ENCODE measurements around the gene ECE1. TPM values are rescaled to one million over a fixed set of nuclear protein-coding genes. Genes with fewer than 3 reads are reported as not detected.

The ECE1 gene
- total RNA-seq, 4 donors from 2014 or later: 45.6 to 175 (median 59.1) TPM

- no peaks in the 10 kb centered on the region for H3K27me3 ChIP-seq
- intact Hi-C loops (cut with DNase I; ENCODE audit: low total_unique reads): no loop called here
- peaks cover 0 to 3% of the 10 kb centered on the region in 2 donors for H3K4me1 ChIP-seq
- H3K36me3 ChIP-seq: no peaks in the 10 kb centered on the region
- DNase-seq: no peak
- TF ChIP-seq, protein P1, sequence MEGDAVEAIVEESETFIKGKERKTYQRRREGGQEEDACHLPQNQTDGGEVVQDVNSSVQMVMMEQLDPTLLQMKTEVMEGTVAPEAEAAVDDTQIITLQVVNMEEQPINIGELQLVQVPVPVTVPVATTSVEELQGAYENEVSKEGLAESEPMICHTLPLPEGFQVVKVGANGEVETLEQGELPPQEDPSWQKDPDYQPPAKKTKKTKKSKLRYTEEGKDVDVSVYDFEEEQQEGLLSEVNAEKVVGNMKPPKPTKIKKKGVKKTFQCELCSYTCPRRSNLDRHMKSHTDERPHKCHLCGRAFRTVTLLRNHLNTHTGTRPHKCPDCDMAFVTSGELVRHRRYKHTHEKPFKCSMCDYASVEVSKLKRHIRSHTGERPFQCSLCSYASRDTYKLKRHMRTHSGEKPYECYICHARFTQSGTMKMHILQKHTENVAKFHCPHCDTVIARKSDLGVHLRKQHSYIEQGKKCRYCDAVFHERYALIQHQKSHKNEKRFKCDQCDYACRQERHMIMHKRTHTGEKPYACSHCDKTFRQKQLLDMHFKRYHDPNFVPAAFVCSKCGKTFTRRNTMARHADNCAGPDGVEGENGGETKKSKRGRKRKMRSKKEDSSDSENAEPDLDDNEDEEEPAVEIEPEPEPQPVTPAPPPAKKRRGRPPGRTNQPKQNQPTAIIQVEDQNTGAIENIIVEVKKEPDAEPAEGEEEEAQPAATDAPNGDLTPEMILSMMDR (IDR thresholded peaks at IDR 0.05): no peak
- no peak for TF ChIP-seq POLR2A (IDR thresholded peaks at IDR 0.05)
- H3K27ac ChIP-seq: no peak overlapping the region
- no peak overlapping the region for H3K4me3 ChIP-seq
- no peaks in the 10 kb centered on the region for H3K9me3 ChIP-seq
Measured at GRCh38 chr1:21299780-21300395, 9.6 kb upstream of the ECE1 start.

- H3K4me1 ChIP-seq: peaks cover 0 to 3% of the 10 kb centered on the region in 2 donors
- TF ChIP-seq, protein P1 (IDR thresholded peaks at IDR 0.05): no peak
Measured at GRCh38 chr1:21298981-21299391, 8.7 kb upstream of the ECE1 start.

GRCh38 chr1:21297975-21298374 lies 7.7 kb upstream of the ECE1 start:
- no peaks in the 10 kb centered on the region for H3K36me3 ChIP-seq
- H3K4me1 ChIP-seq: no peaks in the 10 kb centered on the region
- no peak overlapping the region for H3K4me3 ChIP-seq
- TF ChIP-seq POLR2A (IDR thresholded peaks at IDR 0.05): no peak
- TF ChIP-seq, protein P1 (IDR thresholded peaks at IDR 0.05): no peak
- no peaks in the 10 kb centered on the region for H3K27me3 ChIP-seq
- H3K9me3 ChIP-seq: no peaks in the 10 kb centered on the region
- DNase-seq: no peak
- intact Hi-C loops (cut with DNase I; ENCODE audit: low total_unique reads): no loop called here
- no peak overlapping the region for H3K27ac ChIP-seq

More at GRCh38 chr1:21298981-21299391, 8.7 kb upstream of the ECE1 start:
- intact Hi-C loops (cut with DNase I; ENCODE audit: low total_unique reads): no loop called here
- no peaks in the 10 kb centered on the region for H3K9me3 ChIP-seq
- no peak overlapping the region for H3K27ac ChIP-seq
- no peak overlapping the region for H3K4me3 ChIP-seq
- no peaks in the 10 kb centered on the region for H3K36me3 ChIP-seq
- H3K27me3 ChIP-seq: no peaks in the 10 kb centered on the region
- no peak for DNase-seq

DNA sequence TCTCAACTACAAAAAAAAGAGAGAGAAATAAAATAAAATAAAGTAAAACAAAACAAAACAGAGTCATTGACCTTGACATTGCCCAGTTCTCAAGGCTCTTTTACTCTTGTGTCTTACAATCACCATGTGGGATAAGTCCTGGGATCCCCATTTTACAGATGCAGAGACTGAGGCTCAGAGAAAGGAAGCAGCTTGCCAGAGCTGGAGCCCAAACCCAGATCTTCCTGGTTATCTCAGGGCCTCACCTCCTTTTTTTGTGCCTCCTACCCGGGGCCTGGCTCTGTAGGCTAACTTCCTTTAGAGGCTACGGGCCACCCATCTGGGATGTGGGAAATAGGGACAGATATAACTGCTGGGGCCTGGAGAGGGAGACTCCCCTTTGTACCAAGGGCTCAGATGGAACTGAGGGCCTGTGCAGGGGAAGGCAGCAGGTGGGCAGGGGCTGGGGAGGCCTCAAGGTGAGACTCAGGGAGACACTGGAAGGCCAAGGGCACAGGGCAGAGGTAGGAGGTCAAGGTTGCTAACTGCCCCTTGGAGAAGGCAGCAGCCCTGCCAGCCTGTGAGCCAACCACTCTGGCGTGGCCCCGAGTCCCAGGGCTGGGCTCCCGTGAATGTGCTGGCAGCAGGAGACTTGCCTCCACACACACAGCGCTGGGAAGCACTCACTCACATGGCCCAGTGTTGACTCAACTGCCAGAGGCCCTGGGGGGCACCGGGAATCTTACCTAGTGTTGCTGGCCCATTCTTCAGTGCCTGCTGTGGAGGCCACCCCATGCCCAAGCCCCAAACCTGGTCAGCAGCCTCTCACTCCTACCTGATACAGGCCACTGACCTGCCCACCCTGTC lies 6.5 kb upstream of the ECE1 start:
- TF ChIP-seq POLR2A (IDR thresholded peaks at IDR 0.05): no peak
- TF ChIP-seq, protein P1 (IDR thresholded peaks at IDR 0.05): no peak
- H3K27ac ChIP-seq: no peak overlapping the region
- H3K27me3 ChIP-seq: no peaks in the 10 kb centered on the region
- intact Hi-C loops (cut with DNase I; ENCODE audit: low total_unique reads): no loop called here
- no peak overlapping the region for H3K4me3 ChIP-seq
- H3K36me3 ChIP-seq: no peaks in the 10 kb centered on the region
- no peaks in the 10 kb centered on the region for H3K9me3 ChIP-seq
- no peaks in the 10 kb centered on the region for H3K4me1 ChIP-seq
- DNase-seq: no peak

GRCh38 chr1:21295545-21295944 lies 5.3 kb upstream of the ECE1 start:
- Histone ChIP-seq H3K9me3 (no peaks in the 10 kb centered on the region), H3K36me3 (no peaks in the 10 kb centered on the region), H3K4me3 (no peak overlapping the region), H3K27ac (no peak overlapping the region), H3K4me1 (no peaks in the 10 kb centered on the region), H3K27me3 (no peaks in the 10 kb centered on the region)
- TF ChIP-seq POLR2A (IDR thresholded peaks at IDR 0.05): no peak
- TF ChIP-seq, protein P1 (IDR thresholded peaks at IDR 0.05): no peak
- DNase-seq: no peak
- intact Hi-C loops (cut with DNase I; ENCODE audit: low total_unique reads): no loop called here

All from uterus (tissue), 4 donors.